Esophagus squamous epithelium (tissue), 4 donors: Measurements from ENCODE around the gene PGBD1.

Experiments used
- CTCF ChIP-seq, 6 experiments: fragments of 450-650 bp in 4 of 6; fragments of 200-600 bp in 2 of 6; sonication (generic) in 2 of 6; IDR thresholded peaks; one replicate each; pipeline ENCODE4 v1.5.1; 2016 to 2019; ENCODE audit warnings: antibody characterized with exemption in 6 of 6, mild to moderate bottlenecking in 4 of 6, moderate library complexity in 4 of 6
- POLR2A ChIP-seq, 4 donors: fragments of 450-650 bp; IDR thresholded peaks; one replicate each; pipeline ENCODE4 v1.6.1; 2017; ENCODE audit warnings: antibody characterized with exemption in 4 of 4, mild to moderate bottlenecking in 4 of 4, moderate library complexity in 3 of 4

- TF ChIP-seq CTCF (IDR thresholded peaks at IDR 0.05): no peak
- TF ChIP-seq POLR2A (IDR thresholded peaks at IDR 0.05): no peak
These were observed 48.6 kb upstream of the PGBD1 start for GRCh38 chr6:28232785-28233184.
